GM12872 (cell line): ENCODE measurements around the gene NUP160.

Source experiments
- TF ChIP-seq, protein P1 (sequence below): IDR thresholded peaks from 3 replicates; pipeline ENCODE4 v1.5.1; 2011; ENCODE audit warnings: low read depth, mild to moderate bottlenecking, low read length, moderate library complexity; ENCODE audit not compliant: insufficient read depth

Gene NUP160

DNA sequence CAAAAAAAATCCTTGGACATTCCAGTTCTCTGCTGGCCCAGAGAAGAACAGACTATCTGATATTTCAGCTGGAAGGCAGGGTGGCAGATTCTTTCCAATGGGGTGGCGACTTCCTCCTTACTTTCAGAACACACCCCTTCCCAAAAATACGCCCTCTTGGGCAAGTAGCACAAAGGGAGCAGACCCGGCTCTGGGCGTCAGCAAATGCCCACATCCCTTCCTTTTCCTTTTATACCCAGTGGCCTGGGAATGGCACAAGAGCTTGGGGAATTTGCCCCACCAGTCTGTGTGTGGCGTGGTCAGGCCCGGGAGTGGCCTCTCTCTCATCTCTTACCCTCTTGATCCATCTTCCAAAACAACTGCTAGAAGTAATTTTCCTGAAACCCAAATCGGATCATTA, 33.0 kb upstream of the NUP160 start:
- TF ChIP-seq, protein P1, sequence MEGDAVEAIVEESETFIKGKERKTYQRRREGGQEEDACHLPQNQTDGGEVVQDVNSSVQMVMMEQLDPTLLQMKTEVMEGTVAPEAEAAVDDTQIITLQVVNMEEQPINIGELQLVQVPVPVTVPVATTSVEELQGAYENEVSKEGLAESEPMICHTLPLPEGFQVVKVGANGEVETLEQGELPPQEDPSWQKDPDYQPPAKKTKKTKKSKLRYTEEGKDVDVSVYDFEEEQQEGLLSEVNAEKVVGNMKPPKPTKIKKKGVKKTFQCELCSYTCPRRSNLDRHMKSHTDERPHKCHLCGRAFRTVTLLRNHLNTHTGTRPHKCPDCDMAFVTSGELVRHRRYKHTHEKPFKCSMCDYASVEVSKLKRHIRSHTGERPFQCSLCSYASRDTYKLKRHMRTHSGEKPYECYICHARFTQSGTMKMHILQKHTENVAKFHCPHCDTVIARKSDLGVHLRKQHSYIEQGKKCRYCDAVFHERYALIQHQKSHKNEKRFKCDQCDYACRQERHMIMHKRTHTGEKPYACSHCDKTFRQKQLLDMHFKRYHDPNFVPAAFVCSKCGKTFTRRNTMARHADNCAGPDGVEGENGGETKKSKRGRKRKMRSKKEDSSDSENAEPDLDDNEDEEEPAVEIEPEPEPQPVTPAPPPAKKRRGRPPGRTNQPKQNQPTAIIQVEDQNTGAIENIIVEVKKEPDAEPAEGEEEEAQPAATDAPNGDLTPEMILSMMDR, result no peak

DNA sequence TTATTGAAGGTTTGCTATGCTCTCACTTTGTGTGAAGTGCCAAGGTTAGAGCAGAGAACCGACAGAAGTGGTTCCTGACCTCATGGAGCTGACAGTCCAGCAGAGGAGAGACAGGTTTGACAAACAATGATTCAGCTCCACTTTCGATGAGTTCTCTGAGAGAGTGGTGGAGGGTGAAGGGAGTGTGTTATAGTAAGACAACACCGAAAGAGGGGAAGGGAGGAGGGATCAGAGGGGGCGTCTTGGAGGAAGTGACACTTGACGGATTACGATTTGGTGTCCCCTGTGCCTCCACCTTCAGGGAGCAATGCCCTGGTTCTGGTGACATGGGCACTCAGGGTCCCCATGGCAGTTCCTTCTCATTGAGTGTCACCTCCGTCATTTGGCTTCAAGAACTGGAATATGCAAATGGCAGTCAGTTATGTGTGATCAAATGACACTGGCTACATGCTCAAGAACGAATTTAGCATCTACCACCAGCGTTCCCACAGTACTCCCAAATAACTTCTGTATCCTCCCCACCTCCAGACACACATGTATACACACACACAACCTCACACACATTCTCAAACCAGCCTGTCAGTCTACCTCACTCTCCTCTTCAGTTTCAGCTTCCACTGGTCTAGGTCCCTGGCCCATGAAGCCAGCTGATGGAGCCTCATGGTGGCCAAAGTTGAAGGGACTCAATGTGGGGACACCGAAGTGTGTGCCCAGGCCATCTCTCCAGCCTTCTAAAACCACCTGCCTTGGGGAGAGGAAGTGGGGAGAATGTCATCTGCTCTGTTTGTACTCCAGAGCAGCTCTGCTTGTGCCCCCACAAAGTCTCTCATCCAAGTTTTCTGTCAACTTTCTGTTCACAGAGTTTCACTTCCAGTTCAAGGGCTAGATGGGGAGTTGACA, 31.4 kb upstream of the NUP160 start:
- TF ChIP-seq, protein P1, result no peak

DNA sequence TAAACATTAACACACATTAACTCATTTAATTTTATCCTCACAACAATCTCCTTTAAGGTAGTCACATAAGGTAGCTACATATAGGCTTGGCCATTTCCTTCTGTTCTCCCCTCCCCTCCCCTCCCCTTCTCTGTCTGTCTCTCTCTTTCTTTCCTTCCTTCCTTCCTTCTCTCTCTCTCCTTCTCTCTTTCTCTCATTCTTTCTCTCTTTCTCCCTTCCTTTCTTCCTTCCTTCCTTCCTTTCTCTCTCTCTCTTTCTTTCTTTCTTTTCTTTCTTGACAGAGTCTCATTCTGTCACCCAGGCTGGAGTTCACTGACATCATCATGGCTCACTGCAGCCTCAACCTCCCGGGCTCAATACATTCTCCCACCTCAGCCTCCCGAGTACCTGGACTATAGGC, 22.3 kb upstream of the NUP160 start:
- TF ChIP-seq, protein P1, result no peak

DNA sequence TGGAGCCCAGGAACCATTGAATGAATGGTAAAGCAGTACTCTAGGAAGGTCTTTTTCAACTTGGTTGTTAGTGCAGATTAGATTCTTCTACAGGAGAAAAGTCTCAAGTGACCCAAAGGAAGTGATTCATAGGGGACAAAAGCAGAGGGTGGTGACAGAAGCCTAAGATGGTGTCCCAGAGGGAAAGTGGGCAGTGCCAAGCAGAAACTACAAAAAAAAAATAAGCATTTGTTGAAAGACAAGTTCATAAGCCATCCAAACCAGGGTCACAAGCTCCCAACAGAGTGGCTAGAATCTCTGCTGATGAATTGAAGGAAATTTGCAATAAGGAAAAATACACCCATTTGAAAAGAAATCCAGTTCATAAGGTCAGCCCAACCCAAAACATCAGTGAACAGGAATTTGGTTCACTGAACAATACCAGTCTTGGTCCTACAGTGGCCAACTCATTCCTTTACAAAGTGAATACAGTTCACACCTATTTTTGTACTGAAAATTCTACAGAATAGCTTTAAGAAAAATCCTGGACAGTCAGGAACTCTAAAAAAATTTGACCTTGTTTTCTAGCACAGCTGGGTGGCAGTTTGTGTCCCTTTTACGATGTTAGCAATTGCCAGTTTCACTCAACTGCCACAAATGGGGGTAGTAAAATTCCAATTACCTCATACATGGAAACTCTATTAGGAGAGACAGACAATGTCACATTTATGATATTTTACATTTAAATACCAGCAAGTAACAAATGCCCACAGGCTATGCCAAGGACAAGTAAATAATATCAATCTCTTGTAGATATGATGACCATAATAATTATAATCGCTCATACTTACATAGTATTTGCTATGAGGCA, 21.6 kb upstream of the NUP160 start:
- TF ChIP-seq, protein P1, result no peak

DNA sequence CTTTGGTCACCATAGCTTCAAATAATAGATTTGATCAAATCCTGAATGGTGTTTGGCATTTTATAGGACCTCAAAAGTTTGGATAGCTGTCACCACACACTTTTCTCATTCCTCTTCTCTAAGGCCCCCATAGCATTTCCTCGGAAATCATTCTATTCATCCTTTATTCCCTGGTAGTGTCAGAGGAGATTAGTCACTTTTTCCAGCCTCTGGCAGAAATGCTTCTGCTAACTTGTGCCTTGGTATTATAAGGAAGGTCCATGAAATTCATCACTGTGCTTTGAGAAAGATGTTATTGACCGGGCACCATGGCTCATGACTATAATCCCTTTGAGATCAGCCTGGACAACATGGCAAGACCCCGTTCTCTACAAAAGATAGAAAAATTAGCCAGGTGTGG, 19.7 kb upstream of the NUP160 start:
- TF ChIP-seq, protein P1, result no peak

DNA sequence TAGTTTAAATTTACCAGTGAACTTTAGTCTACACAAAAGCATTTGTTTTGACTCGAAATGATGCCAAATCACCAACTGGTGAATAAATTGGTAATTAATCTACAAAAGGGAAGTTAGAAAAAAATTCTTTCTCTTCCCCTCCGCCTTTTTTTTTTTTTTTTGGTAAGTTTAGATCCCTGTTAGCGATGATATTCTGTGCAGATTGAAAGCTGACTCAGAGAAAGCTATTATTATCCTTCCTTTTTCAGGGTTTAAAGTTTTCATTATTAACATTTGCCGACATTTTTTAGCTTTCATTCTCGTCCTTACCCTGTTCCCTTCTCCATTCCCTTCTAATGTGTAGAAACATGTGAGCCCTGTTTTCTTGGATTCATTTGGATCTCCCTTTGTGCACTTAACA, 16.8 kb upstream of the NUP160 start:
- TF ChIP-seq, protein P1, result no peak

DNA sequence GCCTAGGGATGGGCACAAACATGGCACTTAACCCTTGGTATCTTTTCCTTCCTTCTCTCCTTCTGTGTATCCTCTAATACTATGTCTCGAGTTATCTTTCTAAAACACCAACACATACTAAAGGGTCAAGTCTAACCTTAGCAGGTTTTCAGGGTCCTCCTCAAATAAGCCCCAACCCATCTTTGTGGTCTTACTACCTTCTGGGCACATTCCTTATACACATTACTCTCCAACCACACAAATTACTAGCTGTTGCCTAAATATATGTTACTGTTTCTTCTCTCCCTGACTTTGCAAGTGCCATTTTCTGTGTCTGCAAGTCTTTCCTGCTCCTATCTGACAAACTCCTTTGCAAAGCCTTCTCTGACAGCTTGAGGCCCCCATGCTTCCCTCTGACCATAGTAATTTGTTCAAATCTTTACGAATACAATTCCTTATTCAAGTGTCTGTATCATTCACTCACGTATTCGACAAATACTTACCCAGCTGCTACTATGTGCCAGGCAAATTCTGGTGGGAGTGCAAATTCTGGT, 15.8 kb upstream of the NUP160 start:
- TF ChIP-seq, protein P1, result no peak
